Fibroblast of villous mesenchyme (primary cell): ENCODE data around the gene VAV3. TPM values are rescaled to one million over a fixed set of nuclear protein-coding genes. Genes with fewer than 3 reads are reported as not detected.

Experiments
- DNase-seq: peaks from one replicate; pipeline ENCODE4 v3.0.0-alpha.2; 2010; ENCODE audit warnings: low read depth
- H3K4me3 ChIP-seq: 2 replicates; pipeline ENCODE4 v1.5.1; 2011; ENCODE audit warnings: low read depth, mild to moderate bottlenecking, low read length
- total RNA-seq: library from RNA; depleted of rRNA; stranded (reverse); fragments of >200 nt; gene quantifications from 2 replicates; pipeline ENCODE4 v1.2.3, GENCODE V29; 2012
- TF ChIP-seq, protein P1 (sequence below): IDR thresholded peaks from 2 replicates; pipeline ENCODE4 v1.5.1; 2012; ENCODE audit warnings: low read depth, mild to moderate bottlenecking, low read length; ENCODE audit not compliant: insufficient read depth

VAV3 gene
- total RNA-seq, 1 donor: 0.43 TPM

DNA sequence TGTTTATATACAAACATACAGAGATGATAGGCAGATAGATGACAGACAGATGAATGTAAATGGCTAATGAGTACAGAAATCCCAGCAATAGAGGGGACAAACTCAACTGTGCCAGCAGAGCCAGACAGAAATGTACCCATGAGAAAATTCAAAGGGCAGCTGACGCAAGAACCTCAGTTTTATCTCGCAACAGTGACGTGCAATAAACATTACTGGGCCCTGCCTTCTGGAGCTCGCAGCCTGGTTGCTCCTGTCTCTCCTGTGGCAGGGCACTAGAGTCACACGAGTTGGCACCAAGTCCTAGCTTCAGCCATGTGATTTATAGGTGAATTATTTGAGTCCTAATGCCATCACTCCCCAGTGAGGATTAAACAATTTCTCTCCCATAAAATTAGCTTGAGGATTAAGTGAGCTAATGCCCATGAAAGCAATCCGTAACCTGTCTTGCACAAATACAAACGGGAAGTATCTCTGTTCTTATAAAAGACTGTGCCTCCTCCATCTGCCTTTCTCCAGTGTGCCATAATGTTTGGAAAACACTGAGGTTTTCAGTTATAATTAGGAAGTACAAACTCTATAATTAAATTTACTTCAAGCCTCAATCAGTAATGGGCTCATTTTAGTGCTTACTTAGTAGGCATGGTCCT lies 50.7 kb downstream of the VAV3 start:
- DNase-seq: peak; percentile 30
- TF ChIP-seq, protein P1, sequence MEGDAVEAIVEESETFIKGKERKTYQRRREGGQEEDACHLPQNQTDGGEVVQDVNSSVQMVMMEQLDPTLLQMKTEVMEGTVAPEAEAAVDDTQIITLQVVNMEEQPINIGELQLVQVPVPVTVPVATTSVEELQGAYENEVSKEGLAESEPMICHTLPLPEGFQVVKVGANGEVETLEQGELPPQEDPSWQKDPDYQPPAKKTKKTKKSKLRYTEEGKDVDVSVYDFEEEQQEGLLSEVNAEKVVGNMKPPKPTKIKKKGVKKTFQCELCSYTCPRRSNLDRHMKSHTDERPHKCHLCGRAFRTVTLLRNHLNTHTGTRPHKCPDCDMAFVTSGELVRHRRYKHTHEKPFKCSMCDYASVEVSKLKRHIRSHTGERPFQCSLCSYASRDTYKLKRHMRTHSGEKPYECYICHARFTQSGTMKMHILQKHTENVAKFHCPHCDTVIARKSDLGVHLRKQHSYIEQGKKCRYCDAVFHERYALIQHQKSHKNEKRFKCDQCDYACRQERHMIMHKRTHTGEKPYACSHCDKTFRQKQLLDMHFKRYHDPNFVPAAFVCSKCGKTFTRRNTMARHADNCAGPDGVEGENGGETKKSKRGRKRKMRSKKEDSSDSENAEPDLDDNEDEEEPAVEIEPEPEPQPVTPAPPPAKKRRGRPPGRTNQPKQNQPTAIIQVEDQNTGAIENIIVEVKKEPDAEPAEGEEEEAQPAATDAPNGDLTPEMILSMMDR: no peak
- H3K4me3 ChIP-seq: no peak overlapping the region

- no peak overlapping the region for H3K4me3 ChIP-seq
- DNase-seq: no peak
- TF ChIP-seq, protein P1: no peak
Measured at GRCh38 chr1:107912656-107913055, 52.3 kb downstream of the VAV3 start.

DNA sequence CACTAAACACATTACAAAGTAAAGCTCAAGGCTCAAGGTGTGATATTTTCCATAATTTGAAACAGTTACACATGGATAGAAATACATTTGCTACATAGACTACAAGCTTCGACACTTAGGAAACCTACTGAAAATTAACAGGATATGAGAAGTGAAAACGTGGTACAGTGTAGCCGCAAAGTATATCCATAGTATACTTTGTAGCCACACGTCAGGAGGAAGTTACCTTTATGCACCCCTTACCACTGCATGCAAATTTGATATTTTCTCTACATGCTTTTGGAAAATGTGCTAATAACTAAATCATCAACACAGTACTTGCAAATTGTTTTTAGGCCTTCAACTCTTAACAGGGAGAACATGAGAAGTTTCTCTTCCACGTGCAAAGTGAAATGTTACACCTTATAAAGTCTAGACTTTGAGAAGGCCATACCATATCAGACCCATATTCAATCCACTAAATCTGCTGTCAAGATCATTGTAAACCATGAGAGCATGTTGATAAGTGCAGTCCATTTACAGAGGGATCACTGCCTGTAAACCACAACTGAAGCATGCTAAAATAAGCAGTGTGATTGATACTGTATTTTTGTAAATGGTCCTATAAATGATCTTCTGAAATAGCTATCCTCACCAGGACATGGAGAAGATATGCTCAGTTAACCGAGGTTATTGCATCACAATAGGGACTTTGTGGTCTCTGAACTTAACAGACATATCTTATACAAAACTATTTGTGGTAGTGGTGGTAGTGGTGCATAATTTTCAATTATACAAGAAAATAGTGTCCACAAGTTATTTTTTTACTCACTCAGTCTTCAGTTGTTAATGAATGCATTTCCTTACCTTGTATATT lies 64.7 kb downstream of the VAV3 start:
- TF ChIP-seq, protein P1: no peak
- no peak overlapping the region for H3K4me3 ChIP-seq
- no peak for DNase-seq

GRCh38 chr1:107899655-107900054 lies 65.3 kb downstream of the VAV3 start:
- TF ChIP-seq, protein P1: no peak
- H3K4me3 ChIP-seq: no peak overlapping the region
- DNase-seq: peak; percentile 27

GRCh38 chr1:107897438-107898345 lies 67.3 kb downstream of the VAV3 start:
- DNase-seq: no peak
- TF ChIP-seq, protein P1: no peak
- no peak overlapping the region for H3K4me3 ChIP-seq

- DNase-seq: no peak
- TF ChIP-seq, protein P1: no peak
- no peak overlapping the region for H3K4me3 ChIP-seq
Measured at GRCh38 chr1:107896936-107897335, 68.0 kb downstream of the VAV3 start.
